Activated CD4-positive, alpha-beta T cell treated with anti-CD3 and anti-CD28 coated beads for 4 hours (primary cell): Measurements from ENCODE around the gene CD164.
A peak's percentile ranks its signal among the peaks of the same experiment; 100 is the strongest.

Experiments used
- DNase-seq, 2 donors: peaks; one replicate each; pipeline ENCODE4 v3.0.0-alpha.2; 2020

The CD164 gene

GRCh38 chr6:109381747-109382575 is at the start of gene CD164:
CD164 (minus strand) TSS chr6:109382467; CDS start chr6:109382378, 89 bp downstream.
- DNase-seq: peak; percentile 93 to 96

- DNase-seq: no peak
These were observed 47.2 kb upstream of the CD164 start for GRCh38 chr6:109429496-109429895.

GRCh38 chr6:109428889-109429477 is 46.7 kb upstream of the CD164 start:
- DNase-seq: no peak

- DNase-seq: no peak
These were observed 42.7 kb upstream of the CD164 start for GRCh38 chr6:109424946-109425345.

- DNase-seq: no peak
These were observed 38.9 kb upstream of the CD164 start for GRCh38 chr6:109421184-109421583.

GRCh38 chr6:109420751-109421150 is 38.5 kb upstream of the CD164 start:
- no peak for DNase-seq

GRCh38 chr6:109417646-109418045 is 35.4 kb upstream of the CD164 start:
- no peak for DNase-seq

GRCh38 chr6:109411034-109411433 is 28.8 kb upstream of the CD164 start:
- no peak for DNase-seq

- DNase-seq: no peak
These were observed 23.9 kb upstream of the CD164 start for GRCh38 chr6:109406196-109406595.

- no peak for DNase-seq
These were observed 14.8 kb upstream of the CD164 start for GRCh38 chr6:109397020-109397419.

GRCh38 chr6:109396046-109396718 is 13.9 kb upstream of the CD164 start:
- no peak for DNase-seq

GRCh38 chr6:109393886-109394281 is 11.6 kb upstream of the CD164 start:
- DNase-seq: no peak

GRCh38 chr6:109393157-109393885 is 11.1 kb upstream of the CD164 start:
- DNase-seq: no peak

GRCh38 chr6:109389650-109390274 is 7.5 kb upstream of the CD164 start:
- no peak for DNase-seq

GRCh38 chr6:109388265-109388664 is 6.0 kb upstream of the CD164 start:
- DNase-seq: no peak

- no peak for DNase-seq
These were observed 1.2 kb upstream of the CD164 start for GRCh38 chr6:109383438-109383940.

GRCh38 chr6:109382576-109383437 is 540 bp upstream of the CD164 start:
- DNase-seq: peak; percentile 89 to 94

- peak in 1 of 2 donors; percentile 8 for DNase-seq
These were observed 1.1 kb downstream of the CD164 start for GRCh38 chr6:109381061-109381746.

GRCh38 chr6:109379711-109380110 is 2.6 kb downstream of the CD164 start:
- no peak for DNase-seq

- no peak for DNase-seq
These were observed 4.5 kb downstream of the CD164 start for GRCh38 chr6:109377717-109378116.
